ENCODE results near the gene CCIN.
A peak's percentile ranks its signal among the peaks of the same experiment; 100 is the strongest.

Gene CCIN

GRCh38 chr9:36190388-36191289 lies 21.5 kb downstream of the CCIN start, which contains the start of gene CLTA:
CLTA (plus strand) TSS chr9:36190921; CDS start chr9:36191057, 136 bp downstream.
- peak; percentile 98 for DNase-seq (ENCODE audit: low spot score)

- DNase-seq (ENCODE audit: low spot score), result no peak
Measured at GRCh38 chr9:36191290-36191645, 22.1 kb downstream of the CCIN start.

GRCh38 chr9:36191686-36192085 lies 22.5 kb downstream of the CCIN start:
- no peak for DNase-seq (ENCODE audit: low spot score)

GRCh38 chr9:36192196-36192595 lies 23.0 kb downstream of the CCIN start:
- no peak for DNase-seq (ENCODE audit: low spot score)

GRCh38 chr9:36193023-36193422 lies 23.8 kb downstream of the CCIN start:
- no peak for DNase-seq (ENCODE audit: low spot score)

GRCh38 chr9:36194326-36195000 lies 25.3 kb downstream of the CCIN start:
- DNase-seq (ENCODE audit: low spot score), result no peak

GRCh38 chr9:36204906-36205547 lies 35.8 kb downstream of the CCIN start:
- DNase-seq (ENCODE audit: low spot score), result no peak

- peak; percentile 51 for DNase-seq (ENCODE audit: low spot score)
Measured at GRCh38 chr9:36207016-36207415, 37.8 kb downstream of the CCIN start.

- DNase-seq (ENCODE audit: low spot score), result peak; percentile 35
Measured at GRCh38 chr9:36207546-36208012, 38.4 kb downstream of the CCIN start.

GRCh38 chr9:36208521-36209253 lies 39.5 kb downstream of the CCIN start:
- DNase-seq (ENCODE audit: low spot score), result peak; percentile 38

GRCh38 chr9:36210722-36211121 lies 41.5 kb downstream of the CCIN start:
- no peak for DNase-seq (ENCODE audit: low spot score)

GRCh38 chr9:36211510-36211909 lies 42.3 kb downstream of the CCIN start:
- no peak for DNase-seq (ENCODE audit: low spot score)

- DNase-seq (ENCODE audit: low spot score), result no peak
Measured at GRCh38 chr9:36213387-36213786, 44.2 kb downstream of the CCIN start.

- no peak for DNase-seq (ENCODE audit: low spot score)
Measured at GRCh38 chr9:36213989-36214388, 44.8 kb downstream of the CCIN start.

GRCh38 chr9:36214571-36214970 lies 45.4 kb downstream of the CCIN start:
- peak; percentile 61 for DNase-seq (ENCODE audit: low spot score)

GRCh38 chr9:36217256-36217968 lies 48.2 kb downstream of the CCIN start:
- peak; percentile 29 for DNase-seq (ENCODE audit: low spot score)

GRCh38 chr9:36218011-36218410 lies 48.8 kb downstream of the CCIN start:
- no peak for DNase-seq (ENCODE audit: low spot score)

GRCh38 chr9:36218411-36218901 lies 49.3 kb downstream of the CCIN start:
- DNase-seq (ENCODE audit: low spot score), result no peak

All from AG20443 (cell line).